ENCODE data around the gene MCCC2.
"Not testable (repeated sequence)": the region's sequence is repeated elsewhere in the genome, so short reads cannot be mapped to it uniquely, and the experiment has no call there.

Gene MCCC2

GRCh38 chr5:71586941-71587765 lies at the start of gene MCCC2:
Gene MCCC2 (plus strand): TSS chr5:71587340. CDS start chr5:71587426, 86 bp downstream.
- DNase-seq (ENCODE audit: low read depth, low spot score) = peak; percentile 83

GRCh38 chr5:71537687-71538086 lies 49.5 kb upstream of the MCCC2 start:
- no peak for DNase-seq (ENCODE audit: low read depth, low spot score)

GRCh38 chr5:71550885-71551284 lies 36.3 kb upstream of the MCCC2 start:
- DNase-seq (ENCODE audit: low read depth, low spot score) = not testable (repeated sequence)

GRCh38 chr5:71551582-71551981 lies 35.6 kb upstream of the MCCC2 start:
- DNase-seq (ENCODE audit: low read depth, low spot score) = not testable (repeated sequence)

DNA sequence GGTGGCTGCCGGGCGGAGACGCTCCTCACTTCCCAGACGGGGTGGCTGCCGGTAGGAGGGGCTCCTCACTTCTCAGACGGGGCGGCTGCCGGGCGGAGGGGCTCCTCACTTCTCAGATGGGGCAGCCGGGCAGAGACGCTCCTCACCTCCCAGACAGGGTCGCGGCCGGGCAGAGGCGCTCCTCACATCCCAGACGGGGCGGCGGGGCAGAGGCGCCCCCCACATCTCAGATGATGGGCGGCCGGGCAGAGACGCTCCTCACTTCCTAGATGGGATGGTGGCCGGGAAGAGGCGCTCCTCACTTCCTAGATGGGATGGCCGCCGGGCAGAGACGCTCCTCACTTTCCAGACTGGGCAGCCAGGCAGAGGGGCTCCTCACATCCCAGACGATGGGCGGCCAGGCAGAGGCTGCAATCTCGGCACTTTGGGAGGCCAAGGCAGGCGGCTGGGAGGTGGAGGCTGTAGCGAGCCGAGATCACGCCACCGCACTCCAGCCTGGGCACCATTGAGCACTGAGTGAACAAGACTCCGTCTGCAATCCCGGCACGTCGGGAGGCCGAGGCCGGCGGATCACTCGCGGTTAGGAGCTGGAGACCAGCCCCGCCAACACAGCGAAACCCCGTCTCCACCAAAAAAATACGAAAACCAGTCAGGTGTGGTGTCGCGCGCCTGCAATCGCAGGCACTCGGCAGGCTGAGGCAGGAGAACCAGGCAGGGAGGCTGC lies 35.0 kb upstream of the MCCC2 start:
- DNase-seq (ENCODE audit: low read depth, low spot score) = not testable (repeated sequence)

- DNase-seq (ENCODE audit: low read depth, low spot score) = no peak
Measured at GRCh38 chr5:71563161-71563560, 24.0 kb upstream of the MCCC2 start.

- no peak for DNase-seq (ENCODE audit: low read depth, low spot score)
Measured at GRCh38 chr5:71564895-71565294, 22.2 kb upstream of the MCCC2 start.

- DNase-seq (ENCODE audit: low read depth, low spot score) = no peak
Measured at GRCh38 chr5:71569748-71570509, 17.2 kb upstream of the MCCC2 start.

- not testable (repeated sequence) for DNase-seq (ENCODE audit: low read depth, low spot score)
Measured at GRCh38 chr5:71571811-71572210, 15.3 kb upstream of the MCCC2 start.

DNA sequence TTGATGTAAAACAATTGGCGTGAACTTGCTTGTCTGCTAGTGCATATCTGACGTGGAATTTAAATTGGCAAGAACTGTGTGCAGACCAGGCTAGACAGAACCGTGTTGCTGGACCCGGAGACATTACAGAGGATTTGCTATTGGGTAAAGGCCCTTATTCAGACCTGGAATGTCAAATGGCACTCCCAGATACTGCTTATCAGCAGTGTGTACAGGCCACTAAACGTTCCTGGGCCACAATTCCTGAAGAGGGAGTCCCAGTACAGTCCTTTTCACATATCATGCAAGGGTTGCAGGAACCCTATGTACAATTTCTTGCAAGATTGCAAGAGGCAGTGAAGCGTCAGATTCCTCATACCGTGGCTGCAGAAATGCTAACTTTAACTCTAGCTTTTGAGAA lies 13.5 kb upstream of the MCCC2 start:
- no peak for DNase-seq (ENCODE audit: low read depth, low spot score)

GRCh38 chr5:71575588-71575987 lies 11.6 kb upstream of the MCCC2 start:
- DNase-seq (ENCODE audit: low read depth, low spot score) = not testable (repeated sequence)

DNA sequence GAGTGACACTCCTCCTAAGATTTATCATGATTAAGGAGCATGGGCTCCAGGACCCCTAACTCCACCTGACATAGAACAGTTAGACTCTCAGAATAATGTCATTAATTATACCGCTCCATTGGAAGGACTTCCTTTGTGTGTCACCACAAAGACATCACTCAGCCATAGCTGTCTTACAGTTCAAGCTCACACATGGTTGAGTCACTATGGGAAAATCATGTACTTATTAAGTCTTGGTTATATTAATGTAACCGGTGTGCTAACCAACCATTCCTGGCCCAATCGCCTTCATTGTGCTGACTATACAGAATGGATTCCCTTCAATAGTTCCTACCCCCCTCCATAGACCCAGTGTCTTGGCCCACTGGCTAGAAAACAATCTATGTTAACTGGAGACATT lies 10.9 kb upstream of the MCCC2 start:
- no peak for DNase-seq (ENCODE audit: low read depth, low spot score)

GRCh38 chr5:71577839-71578238 lies 9.3 kb upstream of the MCCC2 start:
- DNase-seq (ENCODE audit: low read depth, low spot score) = not testable (repeated sequence)

- no peak for DNase-seq (ENCODE audit: low read depth, low spot score)
Measured at GRCh38 chr5:71582945-71583584, 4.1 kb upstream of the MCCC2 start.

- DNase-seq (ENCODE audit: low read depth, low spot score) = no peak
Measured at GRCh38 chr5:71586052-71586940, 844 bp upstream of the MCCC2 start.

- no peak for DNase-seq (ENCODE audit: low read depth, low spot score)
Measured at GRCh38 chr5:71587766-71588532, 809 bp downstream of the MCCC2 start.

DNA sequence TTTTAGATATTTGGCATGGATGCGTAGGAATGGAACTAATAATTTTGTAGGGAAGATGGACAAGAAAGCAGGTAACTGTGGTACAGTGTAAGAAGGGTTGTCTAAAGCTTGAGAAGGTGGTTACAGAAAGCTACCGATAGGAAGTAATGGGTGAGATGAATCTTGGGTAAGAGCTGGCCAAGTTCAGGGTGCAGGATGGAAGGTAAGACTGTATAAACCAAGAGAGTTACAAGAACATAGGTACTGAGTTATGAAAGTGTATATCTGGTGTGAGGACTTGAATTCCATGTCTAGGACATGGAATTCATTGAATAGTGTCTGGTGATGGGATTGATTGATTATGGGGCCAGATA lies 1.4 kb downstream of the MCCC2 start:
- no peak for DNase-seq (ENCODE audit: low read depth, low spot score)

DNA sequence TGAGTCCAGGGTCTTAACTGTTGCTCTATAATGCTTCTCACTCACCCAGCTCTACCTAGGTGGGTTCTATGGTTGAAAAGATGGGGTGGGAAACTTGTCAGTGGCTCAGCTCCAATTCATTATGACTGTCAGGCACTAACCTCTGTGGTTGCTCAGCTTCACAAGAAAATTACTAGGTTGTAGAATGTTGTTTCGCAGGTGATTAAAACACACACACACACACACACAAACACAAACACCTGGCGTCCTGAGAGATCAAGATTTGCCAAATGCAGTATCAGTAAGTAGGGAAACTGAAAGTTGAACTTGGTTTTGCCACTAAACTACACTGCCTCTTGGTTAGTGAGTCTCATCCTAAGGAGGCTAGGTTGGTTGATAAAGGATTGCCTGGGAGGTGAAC lies 2.8 kb downstream of the MCCC2 start:
- DNase-seq (ENCODE audit: low read depth, low spot score) = no peak

DNA sequence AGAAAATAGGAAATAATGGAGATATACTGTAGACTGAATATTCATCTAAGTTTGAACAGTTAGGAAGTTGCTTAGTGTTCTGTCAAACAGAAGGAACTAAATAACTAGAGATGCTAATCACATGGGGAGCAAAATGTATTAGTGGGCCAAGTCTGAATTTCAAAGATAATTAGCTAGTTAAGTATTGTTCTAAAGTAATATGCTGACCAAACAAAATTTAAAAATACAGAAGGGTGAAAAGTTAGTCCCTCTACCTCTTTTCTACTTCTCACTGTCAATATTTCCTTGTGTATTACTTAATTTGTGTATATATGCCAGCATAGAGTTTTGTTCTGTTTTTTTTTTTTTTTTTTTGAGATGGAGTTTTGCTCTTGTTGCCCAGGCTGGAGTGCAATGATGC lies 4.0 kb downstream of the MCCC2 start:
- no peak for DNase-seq (ENCODE audit: low read depth, low spot score)

DNA sequence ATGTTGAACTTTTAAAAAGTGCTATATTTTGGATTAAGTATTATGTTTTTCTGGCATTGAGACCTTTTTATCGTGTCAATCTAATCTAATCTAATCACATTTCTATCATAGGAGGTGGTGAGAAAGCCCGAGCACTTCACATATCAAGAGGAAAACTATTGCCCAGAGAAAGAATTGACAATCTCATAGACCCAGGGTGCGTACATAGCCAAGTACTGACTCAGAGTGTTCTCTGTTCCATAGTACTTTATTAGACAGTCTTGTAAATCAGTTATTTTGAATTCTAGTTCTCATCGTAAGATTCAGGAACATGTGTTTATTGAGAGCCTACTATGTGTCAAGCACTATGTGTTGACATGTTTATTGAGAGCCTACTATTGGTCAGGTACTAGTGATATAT lies 9.0 kb downstream of the MCCC2 start:
- DNase-seq (ENCODE audit: low read depth, low spot score) = no peak
